ENCODE measurements around the gene LNPK. TPM values are rescaled to one million over a fixed set of nuclear protein-coding genes. Genes with fewer than 3 reads are reported as not detected.

The LNPK gene
- polyA plus RNA-seq, 3 donors: 8.1 to 15.3 (median 11.7) TPM

DNA sequence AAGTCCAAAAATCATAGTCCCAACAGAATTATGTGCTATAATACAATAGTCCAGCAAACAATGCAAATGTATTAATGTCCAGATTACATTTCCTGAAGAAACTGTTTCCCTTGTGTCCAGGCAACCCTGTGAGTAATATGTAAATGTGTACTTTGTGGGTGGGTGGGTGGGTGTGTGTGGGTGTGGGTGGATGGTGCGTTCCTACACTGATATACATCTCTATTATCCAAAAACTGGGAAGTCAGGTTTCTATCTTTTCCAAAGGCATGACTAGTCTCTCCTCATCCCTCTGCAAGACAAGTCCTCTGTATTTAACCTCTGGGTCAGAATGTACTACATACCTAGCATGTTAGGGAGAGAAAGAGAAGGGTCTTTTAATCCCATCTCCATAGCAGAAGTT is 71.6 kb downstream of the LNPK start:
- peaks cover 41 to 50% of the 10 kb centered on the region in 2 donors for H3K36me3 Mint-ChIP-seq
- H4K20me1 ChIP-seq (ENCODE audit: insufficient read depth, low read length): no peaks in the 10 kb centered on the region
- no CpG with 5 or more reads among the region's 1 CpG for WGBS (ENCODE audit: insufficient coverage)
- H3K9me3 Mint-ChIP-seq: no peaks in the 10 kb centered on the region
- peaks cover 0 to 1% (median 0%) of the 10 kb centered on the region in 3 donors for H3K27me3 Mint-ChIP-seq (ENCODE audit: low read depth in 3 of 3)
- TF ChIP-seq, protein P1, sequence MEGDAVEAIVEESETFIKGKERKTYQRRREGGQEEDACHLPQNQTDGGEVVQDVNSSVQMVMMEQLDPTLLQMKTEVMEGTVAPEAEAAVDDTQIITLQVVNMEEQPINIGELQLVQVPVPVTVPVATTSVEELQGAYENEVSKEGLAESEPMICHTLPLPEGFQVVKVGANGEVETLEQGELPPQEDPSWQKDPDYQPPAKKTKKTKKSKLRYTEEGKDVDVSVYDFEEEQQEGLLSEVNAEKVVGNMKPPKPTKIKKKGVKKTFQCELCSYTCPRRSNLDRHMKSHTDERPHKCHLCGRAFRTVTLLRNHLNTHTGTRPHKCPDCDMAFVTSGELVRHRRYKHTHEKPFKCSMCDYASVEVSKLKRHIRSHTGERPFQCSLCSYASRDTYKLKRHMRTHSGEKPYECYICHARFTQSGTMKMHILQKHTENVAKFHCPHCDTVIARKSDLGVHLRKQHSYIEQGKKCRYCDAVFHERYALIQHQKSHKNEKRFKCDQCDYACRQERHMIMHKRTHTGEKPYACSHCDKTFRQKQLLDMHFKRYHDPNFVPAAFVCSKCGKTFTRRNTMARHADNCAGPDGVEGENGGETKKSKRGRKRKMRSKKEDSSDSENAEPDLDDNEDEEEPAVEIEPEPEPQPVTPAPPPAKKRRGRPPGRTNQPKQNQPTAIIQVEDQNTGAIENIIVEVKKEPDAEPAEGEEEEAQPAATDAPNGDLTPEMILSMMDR (IDR thresholded peaks at IDR 0.05): no peak
- no peaks in the 10 kb centered on the region for H3K9me3 ChIP-seq (replicated peaks in 1 of 2; ENCODE audit: control insufficient read depth in 1 of 2, insufficient read depth in 1 of 2, low read length in 2 of 2)
- intact Hi-C loops (cut with micrococcal nuclease): no loop called here
- H3K4me1 ChIP-seq (ENCODE audit: control insufficient read depth in 1 of 2, insufficient read depth in 2 of 2, low read length in 2 of 2): no peaks in the 10 kb centered on the region
- peaks cover 16 to 37% of the 10 kb centered on the region in 2 donors for H3K36me3 ChIP-seq (replicated peaks in 1 of 2; ENCODE audit: control insufficient read depth in 1 of 2, insufficient read depth in 2 of 2, low read length in 2 of 2)
- H3K27ac ChIP-seq (ENCODE audit: low read depth in 1 of 2, low read length in 2 of 2): no peak overlapping the region
- no peak overlapping the region for H3K4me2 ChIP-seq (replicated peaks; ENCODE audit: extremely low read depth, low read length, poor library complexity, severe bottlenecking)
- no peaks in the 10 kb centered on the region for H3K79me2 ChIP-seq (ENCODE audit: insufficient read depth, low read length)
- H3K4me3 ChIP-seq (replicated peaks in 1 of 3; ENCODE audit: low read depth in 2 of 3, low read length in 3 of 3): no peak overlapping the region
- DNase-seq: no peak
- no peaks in the 10 kb centered on the region for H3K4me1 Mint-ChIP-seq
- no peak overlapping the region for H2AFZ ChIP-seq (ENCODE audit: insufficient read depth, low read depth, low read length, poor library complexity, severe bottlenecking)
- no peak overlapping the region for H3K9ac ChIP-seq (ENCODE audit: insufficient read depth, low read length, poor library complexity, severe bottlenecking)
- no peaks in the 10 kb centered on the region for H3K27me3 ChIP-seq (ENCODE audit: control insufficient read depth in 2 of 2, insufficient read depth in 2 of 2, low read length in 2 of 2)
- H3K4me3 Mint-ChIP-seq: no peak overlapping the region
- no peak overlapping the region for H3K27ac Mint-ChIP-seq

DNA sequence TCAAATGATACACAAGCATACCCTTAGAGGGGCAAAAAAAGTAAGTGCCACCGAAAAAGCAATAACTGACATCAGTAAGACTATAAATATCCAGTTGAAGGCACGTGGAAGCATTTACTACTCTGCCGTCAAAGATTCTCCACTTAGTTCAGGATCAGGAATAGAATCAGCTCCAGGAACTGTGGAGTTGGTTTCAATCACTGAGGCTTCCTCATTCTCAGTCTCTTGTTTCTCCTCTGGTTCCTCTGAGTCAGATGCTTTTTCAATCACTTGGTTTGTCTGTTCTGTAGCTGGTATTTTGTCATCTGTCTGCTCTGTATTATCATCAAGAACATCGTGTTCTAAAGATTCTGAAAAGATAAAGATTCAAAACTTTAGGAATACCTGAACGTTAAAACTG is 72.2 kb downstream of the LNPK start:
- H3K27me3 ChIP-seq (ENCODE audit: control insufficient read depth in 2 of 2, insufficient read depth in 2 of 2, low read length in 2 of 2): no peaks in the 10 kb centered on the region
- H3K4me2 ChIP-seq (replicated peaks; ENCODE audit: extremely low read depth, low read length, poor library complexity, severe bottlenecking): no peak overlapping the region
- intact Hi-C loops (cut with micrococcal nuclease): no loop called here
- TF ChIP-seq, protein P1 (IDR thresholded peaks at IDR 0.05): no peak
- H3K27ac ChIP-seq (ENCODE audit: low read depth in 1 of 2, low read length in 2 of 2): no peak overlapping the region
- no peak for DNase-seq
- H3K36me3 Mint-ChIP-seq: peaks cover 41 to 46% of the 10 kb centered on the region in 2 donors
- H3K4me1 Mint-ChIP-seq: no peaks in the 10 kb centered on the region
- H2AFZ ChIP-seq (ENCODE audit: insufficient read depth, low read depth, low read length, poor library complexity, severe bottlenecking): no peak overlapping the region
- H3K27ac Mint-ChIP-seq: no peak overlapping the region
- no peaks in the 10 kb centered on the region for H4K20me1 ChIP-seq (ENCODE audit: insufficient read depth, low read length)
- H3K79me2 ChIP-seq (ENCODE audit: insufficient read depth, low read length): no peaks in the 10 kb centered on the region
- peaks cover 13 to 33% of the 10 kb centered on the region in 2 donors for H3K36me3 ChIP-seq (replicated peaks in 1 of 2; ENCODE audit: control insufficient read depth in 1 of 2, insufficient read depth in 2 of 2, low read length in 2 of 2)
- peaks cover 0 to 1% (median 0%) of the 10 kb centered on the region in 3 donors for H3K27me3 Mint-ChIP-seq (ENCODE audit: low read depth in 3 of 3)
- no peaks in the 10 kb centered on the region for H3K4me1 ChIP-seq (ENCODE audit: control insufficient read depth in 1 of 2, insufficient read depth in 2 of 2, low read length in 2 of 2)
- H3K9me3 ChIP-seq (replicated peaks in 1 of 2; ENCODE audit: control insufficient read depth in 1 of 2, insufficient read depth in 1 of 2, low read length in 2 of 2): no peaks in the 10 kb centered on the region
- H3K9ac ChIP-seq (ENCODE audit: insufficient read depth, low read length, poor library complexity, severe bottlenecking): no peak overlapping the region
- no peak overlapping the region for H3K4me3 ChIP-seq (replicated peaks in 1 of 3; ENCODE audit: low read depth in 2 of 3, low read length in 3 of 3)
- no peak overlapping the region for H3K4me3 Mint-ChIP-seq
- 60% methylated on average over 1 of the region's 5 CpGs for WGBS (ENCODE audit: insufficient coverage)
- H3K9me3 Mint-ChIP-seq: no peaks in the 10 kb centered on the region

All from CD14-positive monocyte (primary cell).